ACHN (cell line): ENCODE data around the gene PEX10.

Experiments
- DNase-seq: peaks from one replicate; pipeline ENCODE4 v3.0.0-alpha.2; 2015
- in situ Hi-C: cut with HindIII; loops from 2 replicates; pipeline ENCODE4 v1.10.0; 2017; ENCODE audit warnings: low sequenced_read_pairs, low pct_ligation_motif_present, low pct_unique_long_range_greater_than_20kb

PEX10 gene

GRCh38 chr1:2397007-2397679, 15.2 kb downstream of the PEX10 start:
- in situ Hi-C loops: loop anchor here (25.0 kb wide), 1 partner anchor 185 kb away; no protein-coding TSS in a partner anchor
- no peak for DNase-seq

GRCh38 chr1:2396476-2396875, 15.9 kb downstream of the PEX10 start:
- in situ Hi-C loops: loop anchor here (25.0 kb wide), 1 partner anchor 184 kb away; no protein-coding TSS in a partner anchor
- DNase-seq: no peak

- no peak for DNase-seq
- in situ Hi-C loops: loop anchor here (25.0 kb wide), 1 partner anchor 184 kb away; no protein-coding TSS in a partner anchor
Measured at GRCh38 chr1:2396059-2396458, 16.3 kb downstream of the PEX10 start.

GRCh38 chr1:2395245-2395644, 17.1 kb downstream of the PEX10 start:
- no peak for DNase-seq
- in situ Hi-C loops: loop anchor here (25.0 kb wide), 1 partner anchor 183 kb away; no protein-coding TSS in a partner anchor

- no peak for DNase-seq
- in situ Hi-C loops: loop anchor here (25.0 kb wide), 1 partner anchor 182 kb away; no protein-coding TSS in a partner anchor
Measured at GRCh38 chr1:2394761-2395160, 17.6 kb downstream of the PEX10 start.

- in situ Hi-C loops: loop anchor here (25.0 kb wide), 1 partner anchor 182 kb away; no protein-coding TSS in a partner anchor
- no peak for DNase-seq
Measured at GRCh38 chr1:2394220-2394619, 18.1 kb downstream of the PEX10 start.

- no peak for DNase-seq
- in situ Hi-C loops: loop anchor here (25.0 kb wide), 1 partner anchor 181 kb away; no protein-coding TSS in a partner anchor
Measured at GRCh38 chr1:2393471-2393877, 18.9 kb downstream of the PEX10 start.

- in situ Hi-C loops: loop anchor here (25.0 kb wide), 1 partner anchor 180 kb away; no protein-coding TSS in a partner anchor
- no peak for DNase-seq
Measured at GRCh38 chr1:2392686-2393085, 19.7 kb downstream of the PEX10 start.

- DNase-seq: no peak
- in situ Hi-C loops: loop anchor here (25.0 kb wide), 1 partner anchor 180 kb away; no protein-coding TSS in a partner anchor
Measured at GRCh38 chr1:2391931-2392509, 20.3 kb downstream of the PEX10 start.

- DNase-seq: peak; percentile 98
- in situ Hi-C loops: loop anchor here (25.0 kb wide), 1 partner anchor 179 kb away; no protein-coding TSS in a partner anchor
Measured at GRCh38 chr1:2391041-2391930, 21.1 kb downstream of the PEX10 start, which contains the start of the genes MORN1 and RER1. TSS of gene MORN1 (minus strand) at chr1:2391554. CDS start at chr1:2391533, 21 bp downstream. TSS of gene RER1 (plus strand) at chr1:2391841. CDS start at chr1:2395791, 3,950 bp downstream.

- in situ Hi-C loops: loop anchor here (25.0 kb wide), 1 partner anchor 177 kb away; no protein-coding TSS in a partner anchor
- DNase-seq: no peak
Measured at GRCh38 chr1:2389644-2390043, 22.7 kb downstream of the PEX10 start.

GRCh38 chr1:2388004-2388913, 24.1 kb downstream of the PEX10 start:
- in situ Hi-C loops: loop anchor here (25.0 kb wide), 1 partner anchor 176 kb away; no protein-coding TSS in a partner anchor

GRCh38 chr1:2386636-2387611, 25.4 kb downstream of the PEX10 start:
- DNase-seq: no peak
- in situ Hi-C loops: loop anchor here (25.0 kb wide), 1 partner anchor 175 kb away; no protein-coding TSS in a partner anchor

More at GRCh38 chr1:2388004-2388913, 24.1 kb downstream of the PEX10 start:
- no peak for DNase-seq

GRCh38 chr1:2385606-2386280, 26.6 kb downstream of the PEX10 start:
- in situ Hi-C loops: loop anchor here (25.0 kb wide), 1 partner anchor 173 kb away; no protein-coding TSS in a partner anchor
- no peak for DNase-seq

- no peak for DNase-seq
- in situ Hi-C loops: loop anchor here (25.0 kb wide), 1 partner anchor 173 kb away; no protein-coding TSS in a partner anchor
Measured at GRCh38 chr1:2384941-2385481, 27.4 kb downstream of the PEX10 start.
